HEK293 (cell line): ENCODE data around the gene SLC12A8.

ENCODE experiments used
- CTCF ChIA-PET: fragments of 350-600 bp; formaldehyde crosslinking; extraction: SDS; loops from one replicate; lab custom pipeline; 2021; ENCODE audit warnings: antibody characterized with exemption; lab: Yijun Ruan, JAX
- POLR2A ChIA-PET: fragments of 300-600 bp; formaldehyde crosslinking; extraction: SDS; loops from one replicate; lab custom pipeline; 2020; ENCODE audit warnings: antibody characterized with exemption, inconsistent platforms; lab: Yijun Ruan, JAX
- H3K27ac ChIP-seq: fragments of 200-500 bp; sonication (Bioruptor generic); 2 replicates; pipeline ENCODE4 v1.5.1; 2014; ENCODE audit warnings: low read depth, low read length, control low read depth, inconsistent platforms; ENCODE audit errors: extremely low read depth
- H3K36me3 ChIP-seq, 2 experiments: fragments of 200-500 bp in 1 of 2; sonication (Bioruptor generic) in 1 of 2; 1 replicate in 1 of 2; 2 replicates in 1 of 2; pipeline ENCODE4 v1.5.1; 2014 to 2017; ENCODE audit warnings: inconsistent platforms in 2 of 2, low read length in 2 of 2; ENCODE audit not compliant: control insufficient read depth in 2 of 2, insufficient read depth in 1 of 2
- H3K4me1 ChIP-seq: fragments of 200-500 bp; sonication (Bioruptor generic); 2 replicates; pipeline ENCODE4 v1.5.1; 2014; ENCODE audit warnings: mild to moderate bottlenecking, low read length, inconsistent platforms; ENCODE audit not compliant: control insufficient read depth, insufficient read depth
- H3K4me3 ChIP-seq: 2 replicates; pipeline ENCODE4 v1.5.1; 2011; ENCODE audit warnings: low read depth, mild to moderate bottlenecking, control low read depth, low read length, moderate library complexity
- H3K9me3 ChIP-seq: fragments of 200-500 bp; sonication (Bioruptor generic); 2 replicates; pipeline ENCODE4 v1.5.1; 2014; ENCODE audit warnings: low read depth, low read length, inconsistent platforms; ENCODE audit not compliant: control insufficient read depth, insufficient read depth
- EGR2 ChIP-seq: fragments of 450-650 bp; formaldehyde crosslinking; IDR thresholded peaks from 2 replicates; pipeline ENCODE4 v1.5.1; 2016; ENCODE audit warnings: low read depth, missing biosample characterization, missing genetic modification characterization
- GLIS1 ChIP-seq: fragments of 450-650 bp; formaldehyde crosslinking; IDR thresholded peaks from 2 replicates; pipeline ENCODE4 v1.5.1; 2016; ENCODE audit warnings: missing biosample characterization, missing genetic modification characterization
- KLF16 ChIP-seq: fragments of 450-650 bp; formaldehyde crosslinking; IDR thresholded peaks from 2 replicates; pipeline ENCODE4 v1.5.1; 2017; ENCODE audit warnings: missing biosample characterization, missing genetic modification characterization
- SALL2 ChIP-seq: fragments of 450-650 bp; formaldehyde crosslinking; IDR thresholded peaks from 2 replicates; pipeline ENCODE4 v1.5.0; 2017; ENCODE audit warnings: missing biosample characterization, mild to moderate bottlenecking, missing genetic modification characterization, borderline replicate concordance
- SCRT1 ChIP-seq: fragments of 450-650 bp; formaldehyde crosslinking; IDR thresholded peaks from 2 replicates; pipeline ENCODE4 v1.5.1; 2016; ENCODE audit warnings: missing biosample characterization, missing genetic modification characterization, borderline replicate concordance
- SP2 ChIP-seq: fragments of 450-650 bp; formaldehyde crosslinking; IDR thresholded peaks from 2 replicates; pipeline ENCODE4 v1.5.1; 2016; ENCODE audit warnings: missing biosample characterization, missing genetic modification characterization
- YY1 ChIP-seq: fragments of 450-650 bp; formaldehyde crosslinking; IDR thresholded peaks from 2 replicates; pipeline ENCODE4 v1.5.1; 2018; ENCODE audit warnings: missing biosample characterization, missing genetic modification characterization
- ZBTB8A ChIP-seq: fragments of 450-650 bp; formaldehyde crosslinking; IDR thresholded peaks from 2 replicates; pipeline ENCODE4 v1.5.1; 2016; ENCODE audit warnings: missing biosample characterization, missing genetic modification characterization
- ZFHX2 ChIP-seq: fragments of 450-650 bp; formaldehyde crosslinking; conservative IDR thresholded peaks from 2 replicates; pipeline ENCODE4 v1.5.1; 2016; ENCODE audit warnings: missing biosample characterization, missing genetic modification characterization
- ZFP3 ChIP-seq: fragments of 450-650 bp; formaldehyde crosslinking; IDR thresholded peaks from 2 replicates; pipeline ENCODE4 v1.5.1; 2016; ENCODE audit warnings: low read depth, missing biosample characterization, missing genetic modification characterization
- ZIC2 ChIP-seq: fragments of 450-650 bp; formaldehyde crosslinking; IDR thresholded peaks from 2 replicates; pipeline ENCODE4 v1.5.1; 2016; ENCODE audit warnings: missing biosample characterization, missing genetic modification characterization
- ZNF155 ChIP-seq: fragments of 450-650 bp; formaldehyde crosslinking; IDR thresholded peaks from 2 replicates; pipeline ENCODE4 v1.5.1; 2016; ENCODE audit warnings: missing biosample characterization, missing genetic modification characterization
- ZNF157 ChIP-seq: fragments of 450-650 bp; formaldehyde crosslinking; IDR thresholded peaks from 2 replicates; pipeline ENCODE4 v1.5.1; 2016; ENCODE audit warnings: missing biosample characterization, missing genetic modification characterization
- ZNF544 ChIP-seq: fragments of 450-650 bp; formaldehyde crosslinking; IDR thresholded peaks from 2 replicates; pipeline ENCODE4 v1.5.0; 2017; ENCODE audit warnings: missing biosample characterization, missing genetic modification characterization
- ZNF558 ChIP-seq: fragments of 450-650 bp; formaldehyde crosslinking; IDR thresholded peaks from 2 replicates; pipeline ENCODE4 v1.5.1; 2016; ENCODE audit warnings: missing biosample characterization, missing genetic modification characterization
- ZNF560 ChIP-seq: fragments of 450-650 bp; formaldehyde crosslinking; IDR thresholded peaks from 2 replicates; pipeline ENCODE4 v1.5.1; 2017; ENCODE audit warnings: missing biosample characterization, missing genetic modification characterization, borderline replicate concordance
- ZNF747 ChIP-seq: fragments of 450-650 bp; formaldehyde crosslinking; IDR thresholded peaks from 2 replicates; pipeline ENCODE4 v1.5.1; 2016; ENCODE audit warnings: missing biosample characterization, missing genetic modification characterization
- TF ChIP-seq, protein P1 (sequence below): fragments of 450-650 bp; IDR thresholded peaks from 2 replicates; pipeline ENCODE4 v1.5.1; 2018; ENCODE audit warnings: missing biosample characterization, mild to moderate bottlenecking, missing genetic modification characterization
- TF ChIP-seq, protein P2 (sequence below): fragments of 450-650 bp; formaldehyde crosslinking; IDR thresholded peaks from 2 replicates; pipeline ENCODE4 v1.5.1; 2016; ENCODE audit warnings: missing biosample characterization, missing genetic modification characterization
- TF ChIP-seq, protein P3 (sequence below): IDR thresholded peaks from 2 replicates; pipeline ENCODE4 v1.6.1; 2011; ENCODE audit warnings: mild to moderate bottlenecking, low read depth, low read length, borderline replicate concordance
- TF ChIP-seq, protein P4 (sequence below): fragments of 450-650 bp; formaldehyde crosslinking; IDR thresholded peaks from 2 replicates; pipeline ENCODE4 v1.5.1; 2016; ENCODE audit warnings: missing biosample characterization, missing genetic modification characterization
- TF ChIP-seq, protein P5 (sequence below): fragments of 450-650 bp; formaldehyde crosslinking; IDR thresholded peaks from 2 replicates; pipeline ENCODE4 v1.5.1; 2016; ENCODE audit warnings: missing biosample characterization, missing genetic modification characterization
- TF ChIP-seq, protein P6 (sequence below): fragments of 450-650 bp; formaldehyde crosslinking; IDR thresholded peaks from 2 replicates; pipeline ENCODE4 v1.5.1; 2016; ENCODE audit warnings: missing biosample characterization, missing genetic modification characterization
- TF ChIP-seq, protein P7 (sequence below): fragments of 450-650 bp; formaldehyde crosslinking; IDR thresholded peaks from 2 replicates; pipeline ENCODE4 v1.5.0; 2017; ENCODE audit warnings: missing biosample characterization, missing genetic modification characterization, borderline replicate concordance

The SLC12A8 gene

DNA sequence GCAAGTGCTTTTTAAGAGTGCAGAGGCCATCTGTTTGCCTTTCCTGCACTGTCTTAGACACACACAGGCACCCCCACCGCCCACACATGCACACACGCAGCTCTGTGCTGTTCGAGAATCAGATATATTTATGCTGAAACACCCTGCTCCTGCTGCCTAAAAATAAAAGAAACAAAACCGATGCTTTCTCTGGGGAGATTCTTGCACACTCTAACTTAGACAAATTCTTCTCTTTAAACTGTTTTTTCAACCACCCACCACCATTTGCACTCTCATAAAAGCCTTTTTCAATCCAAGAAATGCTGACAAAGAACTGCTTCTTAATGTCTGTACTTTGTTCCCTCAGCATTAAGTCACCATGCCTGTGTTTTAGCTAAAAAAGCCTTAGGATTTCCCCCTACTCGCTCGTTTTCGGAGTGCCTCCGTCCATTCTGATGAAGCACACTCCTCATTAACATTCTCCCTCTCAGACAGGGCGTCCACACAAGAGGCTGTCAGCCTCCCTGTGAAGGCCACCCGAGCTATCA, 26.2 kb downstream of the SLC12A8 start:
- no peaks in the 10 kb centered on the region for H3K36me3 ChIP-seq
- H3K27ac ChIP-seq = no peak overlapping the region
- ChIA-PET POLR2A (no interaction called here), CTCF (no interaction called here)
- no peaks in the 10 kb centered on the region for H3K9me3 ChIP-seq
- no peaks in the 10 kb centered on the region for H3K4me1 ChIP-seq
- H3K4me3 ChIP-seq = no peak overlapping the region
- TF ChIP-seq ZNF544 (tag by site-specific recombination) (no peak), YY1 (no peak), ZNF560 (tag by site-specific recombination) (no peak), ZIC2 (no peak), KLF16 (no peak), ZBTB8A (tag by site-specific recombination) (no peak), SP2 (tag by site-specific recombination) (no peak), ZNF747 (tag by site-specific recombination) (no peak), SCRT1 (tag by site-specific recombination) (no peak), ZFHX2 (peak; percentile 65), EGR2 (peak; percentile 38; the same call in 1 of the 2 replicates), GLIS1 (tag by site-specific recombination) (peak; percentile 61), ZNF558 (tag by site-specific recombination) (no peak), SALL2 (tag by site-specific recombination) (no peak), ZNF157 (tag by site-specific recombination) (no peak), ZFP3 (no peak), ZNF155 (tag by site-specific recombination) (no peak)
- TF ChIP-seq, protein P1, sequence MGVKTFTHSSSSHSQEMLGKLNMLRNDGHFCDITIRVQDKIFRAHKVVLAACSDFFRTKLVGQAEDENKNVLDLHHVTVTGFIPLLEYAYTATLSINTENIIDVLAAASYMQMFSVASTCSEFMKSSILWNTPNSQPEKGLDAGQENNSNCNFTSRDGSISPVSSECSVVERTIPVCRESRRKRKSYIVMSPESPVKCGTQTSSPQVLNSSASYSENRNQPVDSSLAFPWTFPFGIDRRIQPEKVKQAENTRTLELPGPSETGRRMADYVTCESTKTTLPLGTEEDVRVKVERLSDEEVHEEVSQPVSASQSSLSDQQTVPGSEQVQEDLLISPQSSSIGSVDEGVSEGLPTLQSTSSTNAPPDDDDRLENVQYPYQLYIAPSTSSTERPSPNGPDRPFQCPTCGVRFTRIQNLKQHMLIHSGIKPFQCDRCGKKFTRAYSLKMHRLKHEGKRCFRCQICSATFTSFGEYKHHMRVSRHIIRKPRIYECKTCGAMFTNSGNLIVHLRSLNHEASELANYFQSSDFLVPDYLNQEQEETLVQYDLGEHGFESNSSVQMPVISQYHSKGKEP = no peak
- TF ChIP-seq, protein P2, sequence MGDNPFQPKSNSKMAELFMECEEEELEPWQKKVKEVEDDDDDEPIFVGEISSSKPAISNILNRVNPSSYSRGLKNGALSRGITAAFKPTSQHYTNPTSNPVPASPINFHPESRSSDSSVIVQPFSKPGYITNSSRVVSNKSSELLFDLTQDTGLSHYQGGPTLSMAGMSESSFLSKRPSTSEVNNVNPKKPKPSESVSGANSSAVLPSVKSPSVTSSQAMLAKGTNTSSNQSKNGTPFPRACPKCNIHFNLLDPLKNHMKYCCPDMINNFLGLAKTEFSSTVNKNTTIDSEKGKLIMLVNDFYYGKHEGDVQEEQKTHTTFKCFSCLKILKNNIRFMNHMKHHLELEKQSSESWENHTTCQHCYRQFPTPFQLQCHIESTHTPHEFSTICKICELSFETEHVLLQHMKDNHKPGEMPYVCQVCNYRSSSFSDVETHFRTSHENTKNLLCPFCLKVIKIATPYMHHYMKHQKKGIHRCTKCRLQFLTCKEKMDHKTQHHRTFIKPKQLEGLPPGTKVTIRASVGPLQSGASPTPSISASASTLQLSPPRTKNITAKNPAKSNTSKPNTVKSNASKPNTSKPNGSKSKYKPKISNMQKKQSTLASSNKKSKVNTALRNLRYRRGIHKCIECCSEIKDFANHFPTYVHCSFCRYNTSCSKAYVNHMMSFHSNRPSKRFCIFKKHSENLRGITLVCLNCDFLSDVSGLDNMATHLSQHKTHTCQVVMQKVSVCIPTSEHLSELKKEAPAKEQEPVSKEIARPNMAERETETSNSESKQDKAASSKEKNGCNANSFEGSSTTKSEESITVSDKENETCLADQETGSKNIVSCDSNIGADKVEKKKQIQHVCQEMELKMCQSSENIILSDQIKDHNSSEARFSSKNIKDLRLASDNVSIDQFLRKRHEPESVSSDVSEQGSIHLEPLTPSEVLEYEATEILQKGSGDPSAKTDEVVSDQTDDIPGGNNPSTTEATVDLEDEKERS (tag by site-specific recombination) = no peak
- TF ChIP-seq, protein P3, sequence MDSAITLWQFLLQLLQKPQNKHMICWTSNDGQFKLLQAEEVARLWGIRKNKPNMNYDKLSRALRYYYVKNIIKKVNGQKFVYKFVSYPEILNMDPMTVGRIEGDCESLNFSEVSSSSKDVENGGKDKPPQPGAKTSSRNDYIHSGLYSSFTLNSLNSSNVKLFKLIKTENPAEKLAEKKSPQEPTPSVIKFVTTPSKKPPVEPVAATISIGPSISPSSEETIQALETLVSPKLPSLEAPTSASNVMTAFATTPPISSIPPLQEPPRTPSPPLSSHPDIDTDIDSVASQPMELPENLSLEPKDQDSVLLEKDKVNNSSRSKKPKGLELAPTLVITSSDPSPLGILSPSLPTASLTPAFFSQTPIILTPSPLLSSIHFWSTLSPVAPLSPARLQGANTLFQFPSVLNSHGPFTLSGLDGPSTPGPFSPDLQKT = no peak
- TF ChIP-seq, protein P4, sequence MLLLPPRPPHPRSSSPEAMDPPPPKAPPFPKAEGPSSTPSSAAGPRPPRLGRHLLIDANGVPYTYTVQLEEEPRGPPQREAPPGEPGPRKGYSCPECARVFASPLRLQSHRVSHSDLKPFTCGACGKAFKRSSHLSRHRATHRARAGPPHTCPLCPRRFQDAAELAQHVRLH (tag by site-specific recombination) = no peak
- TF ChIP-seq, protein P5, sequence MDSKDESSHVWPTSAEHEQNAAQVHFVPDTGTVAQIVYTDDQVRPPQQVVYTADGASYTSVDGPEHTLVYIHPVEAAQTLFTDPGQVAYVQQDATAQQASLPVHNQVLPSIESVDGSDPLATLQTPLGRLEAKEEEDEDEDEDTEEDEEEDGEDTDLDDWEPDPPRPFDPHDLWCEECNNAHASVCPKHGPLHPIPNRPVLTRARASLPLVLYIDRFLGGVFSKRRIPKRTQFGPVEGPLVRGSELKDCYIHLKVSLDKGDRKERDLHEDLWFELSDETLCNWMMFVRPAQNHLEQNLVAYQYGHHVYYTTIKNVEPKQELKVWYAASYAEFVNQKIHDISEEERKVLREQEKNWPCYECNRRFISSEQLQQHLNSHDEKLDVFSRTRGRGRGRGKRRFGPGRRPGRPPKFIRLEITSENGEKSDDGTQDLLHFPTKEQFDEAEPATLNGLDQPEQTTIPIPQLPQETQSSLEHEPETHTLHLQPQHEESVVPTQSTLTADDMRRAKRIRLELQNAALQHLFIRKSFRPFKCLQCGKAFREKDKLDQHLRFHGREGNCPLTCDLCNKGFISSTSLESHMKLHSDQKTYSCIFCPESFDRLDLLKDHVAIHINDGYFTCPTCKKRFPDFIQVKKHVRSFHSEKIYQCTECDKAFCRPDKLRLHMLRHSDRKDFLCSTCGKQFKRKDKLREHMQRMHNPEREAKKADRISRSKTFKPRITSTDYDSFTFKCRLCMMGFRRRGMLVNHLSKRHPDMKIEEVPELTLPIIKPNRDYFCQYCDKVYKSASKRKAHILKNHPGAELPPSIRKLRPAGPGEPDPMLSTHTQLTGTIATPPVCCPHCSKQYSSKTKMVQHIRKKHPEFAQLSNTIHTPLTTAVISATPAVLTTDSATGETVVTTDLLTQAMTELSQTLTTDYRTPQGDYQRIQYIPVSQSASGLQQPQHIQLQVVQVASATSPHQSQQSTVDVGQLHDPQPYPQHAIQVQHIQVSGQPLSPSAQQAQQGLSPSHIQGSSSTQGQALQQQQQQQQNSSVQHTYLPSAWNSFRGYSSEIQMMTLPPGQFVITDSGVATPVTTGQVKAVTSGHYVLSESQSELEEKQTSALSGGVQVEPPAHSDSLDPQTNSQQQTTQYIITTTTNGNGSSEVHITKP (tag by site-specific recombination) = no peak
- TF ChIP-seq, protein P6, sequence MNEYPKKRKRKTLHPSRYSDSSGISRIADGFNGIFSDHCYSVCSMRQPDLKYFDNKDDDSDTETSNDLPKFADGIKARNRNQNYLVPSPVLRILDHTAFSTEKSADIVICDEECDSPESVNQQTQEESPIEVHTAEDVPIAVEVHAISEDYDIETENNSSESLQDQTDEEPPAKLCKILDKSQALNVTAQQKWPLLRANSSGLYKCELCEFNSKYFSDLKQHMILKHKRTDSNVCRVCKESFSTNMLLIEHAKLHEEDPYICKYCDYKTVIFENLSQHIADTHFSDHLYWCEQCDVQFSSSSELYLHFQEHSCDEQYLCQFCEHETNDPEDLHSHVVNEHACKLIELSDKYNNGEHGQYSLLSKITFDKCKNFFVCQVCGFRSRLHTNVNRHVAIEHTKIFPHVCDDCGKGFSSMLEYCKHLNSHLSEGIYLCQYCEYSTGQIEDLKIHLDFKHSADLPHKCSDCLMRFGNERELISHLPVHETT (tag by site-specific recombination) = no peak
- TF ChIP-seq, protein P7, sequence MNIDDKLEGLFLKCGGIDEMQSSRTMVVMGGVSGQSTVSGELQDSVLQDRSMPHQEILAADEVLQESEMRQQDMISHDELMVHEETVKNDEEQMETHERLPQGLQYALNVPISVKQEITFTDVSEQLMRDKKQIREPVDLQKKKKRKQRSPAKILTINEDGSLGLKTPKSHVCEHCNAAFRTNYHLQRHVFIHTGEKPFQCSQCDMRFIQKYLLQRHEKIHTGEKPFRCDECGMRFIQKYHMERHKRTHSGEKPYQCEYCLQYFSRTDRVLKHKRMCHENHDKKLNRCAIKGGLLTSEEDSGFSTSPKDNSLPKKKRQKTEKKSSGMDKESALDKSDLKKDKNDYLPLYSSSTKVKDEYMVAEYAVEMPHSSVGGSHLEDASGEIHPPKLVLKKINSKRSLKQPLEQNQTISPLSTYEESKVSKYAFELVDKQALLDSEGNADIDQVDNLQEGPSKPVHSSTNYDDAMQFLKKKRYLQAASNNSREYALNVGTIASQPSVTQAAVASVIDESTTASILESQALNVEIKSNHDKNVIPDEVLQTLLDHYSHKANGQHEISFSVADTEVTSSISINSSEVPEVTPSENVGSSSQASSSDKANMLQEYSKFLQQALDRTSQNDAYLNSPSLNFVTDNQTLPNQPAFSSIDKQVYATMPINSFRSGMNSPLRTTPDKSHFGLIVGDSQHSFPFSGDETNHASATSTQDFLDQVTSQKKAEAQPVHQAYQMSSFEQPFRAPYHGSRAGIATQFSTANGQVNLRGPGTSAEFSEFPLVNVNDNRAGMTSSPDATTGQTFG (tag by site-specific recombination) = no peak
